Omental fat pad (tissue), 4 donors: Measurements from ENCODE around the gene TNFRSF25. TPM values are rescaled to one million over a fixed set of nuclear protein-coding genes. Genes with fewer than 3 reads are reported as not detected.

Experiments used
- ATAC-seq: fragments of 150-250 bp; one replicate; pipeline ENCODE4 v1.9.1; 2016; ENCODE audit warnings: mild to moderate bottlenecking, moderate library complexity; ENCODE audit not compliant: low FRiP score
- DNase-seq: peaks from one replicate; pipeline ENCODE4 v3.0.0-alpha.2; 2019; ENCODE audit warnings: low spot score
- CTCF ChIP-seq, 3 donors: fragments of 450-650 bp; IDR thresholded peaks; one replicate each; pipeline ENCODE4 v1.5.1; 2016 to 2017; ENCODE audit warnings: antibody characterized with exemption in 3 of 3, mild to moderate bottlenecking in 3 of 3, moderate library complexity in 2 of 3
- total RNA-seq, 4 donors: library from RNA; depleted of rRNA; stranded (reverse); fragments of >200 nt; gene quantifications; one replicate each; pipeline ENCODE4 v1.1.0, GENCODE V29; 2016

Gene TNFRSF25
- total RNA-seq, 4 donors from 2014 or later, result 4.4 to 25.5 (median 6.6) TPM

- ATAC-seq (no peak), DNase-seq (no peak)
- TF ChIP-seq CTCF (IDR thresholded peaks at IDR 0.05), result no peak
Observed at GRCh38 chr1:6426277-6426971, 39.5 kb downstream of the TNFRSF25 start.

GRCh38 chr1:6425658-6426057 lies 40.3 kb downstream of the TNFRSF25 start:
- ATAC-seq (no peak), DNase-seq (no peak)
- TF ChIP-seq CTCF (IDR thresholded peaks at IDR 0.05), result no peak

GRCh38 chr1:6424619-6425593 lies 41.1 kb downstream of the TNFRSF25 start, which contains the start of gene ESPN:
Gene ESPN, plus strand, starts transcription at chr1:6424776. Its CDS starts 180 bp downstream, at chr1:6424956.
- TF ChIP-seq CTCF (IDR thresholded peaks at IDR 0.05), result no peak
- no peak for ATAC-seq
- DNase-seq, result no peak

- no peak for TF ChIP-seq CTCF (IDR thresholded peaks at IDR 0.05)
- ATAC-seq (no peak), DNase-seq (no peak)
Observed at GRCh38 chr1:6424000-6424565, 41.9 kb downstream of the TNFRSF25 start.

GRCh38 chr1:6423321-6423999 lies 42.5 kb downstream of the TNFRSF25 start:
- DNase-seq, result no peak
- ATAC-seq, result peak; percentile 55
- no peak for TF ChIP-seq CTCF (IDR thresholded peaks at IDR 0.05)

GRCh38 chr1:6421266-6421665 lies 44.7 kb downstream of the TNFRSF25 start:
- no peak for DNase-seq
- TF ChIP-seq CTCF (IDR thresholded peaks at IDR 0.05), result no peak
- ATAC-seq, result no peak
